GM21717 (cell line): ENCODE measurements around the gene STAG1.
"Not testable (repeated sequence)": the region's sequence is repeated elsewhere in the genome, so short reads cannot be mapped to it uniquely, and the experiment has no call there.

Experiments
- ATAC-seq: cut with Tn5 transposase; IDR thresholded peaks from one replicate; pipeline ENCODE4 v1.9.1; 2021; ENCODE audit warnings: mild to moderate bottlenecking, moderate library complexity; ENCODE audit not compliant: unreplicated experiment

STAG1 gene

GRCh38 chr3:136434429-136434828 lies 317.7 kb downstream of the STAG1 start:
- no peak for ATAC-seq

- no peak for ATAC-seq
Measured at GRCh38 chr3:136432685-136433084, 319.5 kb downstream of the STAG1 start.

GRCh38 chr3:136428167-136428566 lies 324.0 kb downstream of the STAG1 start:
- no peak for ATAC-seq

DNA sequence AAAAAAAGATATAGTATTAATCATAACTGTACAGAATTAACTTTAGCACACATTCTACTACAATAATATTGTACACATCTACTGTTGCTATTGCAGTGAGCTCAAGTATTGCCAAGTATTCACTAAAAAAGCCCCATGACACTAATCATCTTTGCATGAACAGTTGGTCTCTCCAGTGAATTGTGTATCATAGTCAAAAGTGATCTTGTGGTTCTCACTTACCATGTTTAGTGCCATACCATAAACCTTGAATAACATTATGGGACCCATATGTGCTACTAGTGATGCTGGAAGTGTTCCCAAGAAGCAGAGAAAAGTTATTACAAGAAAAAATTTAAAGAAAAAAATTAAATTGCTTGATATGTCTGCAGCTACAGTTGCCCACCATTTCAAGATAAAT lies 324.9 kb downstream of the STAG1 start:
- no peak for ATAC-seq

DNA sequence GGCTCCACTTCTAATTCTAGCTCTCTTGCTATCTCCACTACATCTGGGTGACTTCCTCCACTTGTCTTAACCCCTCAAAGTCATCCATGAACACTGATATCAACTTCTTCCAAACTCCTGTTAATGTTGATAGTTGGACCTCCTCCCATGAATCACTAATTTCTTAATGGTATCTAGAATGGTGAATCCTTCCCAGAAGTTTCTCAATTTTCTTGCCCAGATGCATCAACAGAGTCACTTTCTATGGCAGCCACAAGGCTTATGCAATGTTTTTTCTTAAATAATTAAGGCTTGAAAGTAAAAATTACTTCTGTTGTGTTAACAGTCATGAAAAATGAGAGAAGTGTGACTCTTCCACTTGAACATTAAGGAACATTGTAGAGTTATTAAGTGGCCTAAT lies 337.7 kb downstream of the STAG1 start:
- ATAC-seq, result no peak

GRCh38 chr3:136412307-136412706 lies 339.9 kb downstream of the STAG1 start:
- no peak for ATAC-seq

GRCh38 chr3:136409549-136409948 lies 342.6 kb downstream of the STAG1 start:
- ATAC-seq, result no peak

GRCh38 chr3:136404056-136404455 lies 348.1 kb downstream of the STAG1 start:
- ATAC-seq, result no peak

DNA sequence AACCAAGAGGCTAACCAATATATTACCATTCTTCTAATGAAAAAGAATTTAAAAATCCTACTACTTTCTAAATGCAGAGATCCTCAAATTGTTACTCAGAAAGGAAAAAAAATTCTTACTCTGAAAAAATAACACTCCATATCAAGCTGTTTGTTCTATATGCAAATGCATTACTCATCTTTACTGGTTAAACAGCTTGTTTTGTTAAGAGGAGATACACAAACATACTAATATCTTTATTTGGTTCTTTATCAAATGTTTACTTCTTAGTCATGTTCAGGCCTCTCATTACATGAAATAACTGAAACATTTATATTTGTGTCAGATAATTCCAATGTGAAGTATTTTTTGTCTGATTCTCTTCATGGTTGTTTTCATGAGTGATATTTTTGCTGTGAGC lies 355.3 kb downstream of the STAG1 start:
- no peak for ATAC-seq

- no peak for ATAC-seq
Measured at GRCh38 chr3:136390574-136390973, 361.6 kb downstream of the STAG1 start.

DNA sequence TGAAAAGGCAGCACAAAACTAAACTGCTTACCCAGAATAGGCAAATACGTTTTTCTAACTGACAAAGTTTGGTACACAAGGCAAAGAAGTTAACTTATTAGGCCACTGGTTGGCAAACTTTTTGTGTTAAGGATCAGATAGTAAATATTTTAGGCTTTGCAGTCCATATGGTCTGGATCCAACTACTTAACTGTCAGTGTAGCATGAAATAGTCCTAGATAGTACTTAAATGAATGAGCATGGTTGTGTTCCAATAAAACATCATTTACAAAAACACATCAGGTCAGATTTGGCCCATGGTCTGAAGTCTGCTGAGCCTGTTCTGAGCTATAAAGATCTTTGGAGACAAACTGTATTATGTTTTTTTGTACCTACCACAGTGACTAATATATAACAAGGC lies 365.1 kb downstream of the STAG1 start:
- no peak for ATAC-seq

GRCh38 chr3:136385457-136385856 lies 366.7 kb downstream of the STAG1 start:
- peak; percentile 81 for ATAC-seq

DNA sequence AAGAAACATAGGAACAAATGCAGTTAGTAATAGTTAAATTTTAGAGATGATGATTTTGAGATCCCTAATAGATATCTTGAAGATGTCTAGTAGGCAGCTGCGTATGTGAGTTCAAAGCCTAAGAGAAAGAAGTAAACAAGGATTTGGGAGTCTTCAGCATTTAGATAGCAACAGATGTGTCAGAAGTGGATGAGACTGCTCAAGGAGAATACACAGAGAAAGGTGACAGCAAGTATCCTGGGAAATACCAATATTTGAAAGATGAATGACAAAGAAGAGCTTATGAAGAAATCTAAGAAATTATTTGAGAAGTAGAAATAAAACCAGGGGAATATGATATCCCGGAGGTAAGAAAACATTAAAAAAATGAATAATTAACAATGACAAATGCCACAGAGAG lies 371.1 kb downstream of the STAG1 start:
- ATAC-seq, result no peak

DNA sequence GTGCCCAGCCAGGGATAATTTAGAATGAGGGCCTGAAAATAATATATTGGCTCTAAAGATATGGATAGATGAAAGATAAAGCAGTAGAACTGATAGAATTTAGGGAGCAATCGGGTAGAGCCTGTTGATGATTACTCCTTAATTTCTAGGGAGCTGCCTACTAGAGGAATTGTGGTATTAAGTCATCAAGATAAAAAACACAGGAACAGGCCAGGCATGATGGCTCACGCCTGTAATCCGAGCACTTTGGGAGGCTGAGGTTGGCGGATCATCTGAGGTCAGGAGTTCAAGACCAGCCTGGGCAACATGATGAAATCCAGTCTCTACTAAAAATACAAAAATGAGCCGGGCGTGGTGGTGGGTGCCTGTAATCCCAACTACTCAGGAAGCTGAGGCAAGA lies 371.6 kb downstream of the STAG1 start:
- ATAC-seq, result no peak

DNA sequence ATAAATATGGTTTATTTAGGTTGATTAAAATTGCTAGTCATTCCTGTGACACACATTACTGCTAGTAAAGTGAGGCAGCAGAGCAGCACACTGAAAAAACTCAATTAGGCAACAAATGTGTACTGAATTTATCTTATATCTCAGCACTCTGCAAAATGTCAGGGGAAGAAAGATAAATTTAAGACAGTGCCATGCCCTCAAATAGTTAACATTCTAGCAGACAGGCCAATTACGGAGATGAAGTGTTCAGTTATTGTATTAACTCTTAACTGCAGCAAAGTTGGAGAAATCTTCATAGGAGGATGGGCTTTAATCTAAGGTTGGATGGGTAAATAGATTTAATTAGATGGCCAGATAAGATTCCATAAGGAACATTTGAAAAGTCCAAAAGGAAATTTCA lies 374.2 kb downstream of the STAG1 start:
- no peak for ATAC-seq

DNA sequence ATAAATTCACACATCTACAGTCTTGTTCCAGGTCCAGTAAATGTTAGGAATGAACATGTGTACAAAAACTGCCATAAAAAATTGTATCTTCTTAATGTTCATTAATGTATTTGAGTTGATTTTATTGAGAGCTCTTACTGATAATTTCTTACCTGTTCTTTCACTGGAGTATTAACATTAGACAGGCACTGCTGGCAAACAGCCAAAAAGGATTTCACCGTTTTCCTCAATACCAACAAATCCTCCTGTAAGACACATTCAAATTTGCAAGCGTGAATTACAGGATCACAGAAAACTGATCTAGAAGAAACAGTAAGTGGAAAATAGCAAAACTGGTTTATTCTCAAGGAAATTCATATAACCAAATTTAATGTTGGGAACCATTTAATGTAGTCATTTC lies 374.7 kb downstream of the STAG1 start:
- no peak for ATAC-seq

- not testable (repeated sequence) for ATAC-seq
Measured at GRCh38 chr3:136375800-136376199, 376.4 kb downstream of the STAG1 start.

GRCh38 chr3:136366289-136366688 lies 385.9 kb downstream of the STAG1 start:
- no peak for ATAC-seq

- no peak for ATAC-seq
Measured at GRCh38 chr3:136353461-136353860, 398.7 kb downstream of the STAG1 start.

DNA sequence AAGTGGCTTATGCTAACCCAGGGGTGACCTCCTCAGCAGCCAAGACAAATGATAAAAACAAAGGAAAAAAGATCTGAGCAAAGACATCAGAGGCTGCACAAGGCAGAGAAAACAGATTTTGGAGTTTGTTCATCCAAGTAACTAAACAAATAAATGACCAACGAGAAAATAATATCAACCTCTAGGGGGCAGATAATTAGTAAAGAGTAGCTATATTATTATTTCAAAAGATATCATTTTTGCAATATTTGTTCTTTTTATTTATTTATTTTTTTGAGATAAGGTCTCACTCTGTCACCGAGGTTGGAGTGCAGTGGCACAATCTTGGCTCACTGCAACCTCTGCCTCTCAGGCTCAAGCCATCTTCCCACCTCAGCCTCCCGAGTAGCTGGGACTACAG lies 400.3 kb downstream of the STAG1 start:
- ATAC-seq, result no peak

DNA sequence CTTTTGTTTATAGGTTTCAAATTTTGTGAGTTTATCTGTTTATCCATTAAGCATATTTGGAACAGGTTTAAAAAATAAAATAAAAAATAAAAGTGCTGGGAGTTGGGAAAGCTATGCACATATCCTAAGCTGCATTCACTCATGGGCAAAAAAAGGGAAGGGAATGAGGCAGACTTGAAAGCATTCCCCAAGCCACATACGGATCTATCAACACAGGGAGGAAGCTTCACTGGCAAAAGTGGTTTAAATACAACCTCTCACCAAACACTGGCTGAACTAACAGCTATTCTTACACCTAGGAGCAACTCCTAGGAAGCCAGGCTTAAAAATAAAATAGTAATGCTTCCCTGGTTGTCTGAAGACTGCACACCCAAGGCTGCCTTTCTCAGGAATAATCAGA lies 400.8 kb downstream of the STAG1 start:
- no peak for ATAC-seq

DNA sequence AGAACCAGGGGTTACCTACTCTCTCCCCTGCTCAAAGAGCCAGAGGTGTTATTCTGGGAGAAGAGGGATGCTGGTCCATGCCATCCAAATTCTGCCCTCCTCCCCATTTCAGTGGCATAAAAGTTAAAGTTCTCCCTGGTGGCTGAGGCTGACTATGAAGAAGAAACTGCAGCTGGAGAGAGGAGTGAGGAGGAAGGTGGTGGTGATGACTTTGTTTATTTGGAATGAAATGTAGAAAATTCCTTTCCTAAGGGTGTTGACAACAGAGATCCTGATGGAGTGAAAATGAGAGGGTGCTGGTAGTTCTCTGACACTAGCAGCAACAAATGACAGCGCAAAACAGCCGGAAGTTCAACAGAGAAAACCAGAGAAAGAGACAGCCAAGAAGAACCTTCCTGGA lies 401.6 kb downstream of the STAG1 start:
- ATAC-seq, result no peak

DNA sequence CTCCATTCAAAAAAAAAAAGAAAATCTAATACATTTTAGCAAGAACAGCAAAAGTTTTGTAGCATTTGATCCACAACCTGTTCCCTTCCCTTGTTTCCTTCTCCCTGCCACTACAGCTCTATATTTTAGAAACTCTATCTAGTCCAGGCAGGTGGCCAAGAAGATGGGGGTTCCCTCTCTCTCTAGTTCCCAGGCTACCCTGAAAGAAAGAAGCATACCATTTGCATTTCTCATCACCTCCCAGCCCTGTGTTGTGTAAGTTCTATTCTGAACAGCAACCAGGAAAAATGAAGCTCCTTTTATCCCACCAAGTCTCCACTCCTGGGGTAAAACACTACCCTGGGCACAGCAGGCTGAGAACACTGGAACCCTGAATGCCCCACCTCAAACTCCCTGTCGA lies 402.0 kb downstream of the STAG1 start:
- no peak for ATAC-seq

GRCh38 chr3:136346486-136346885 lies 405.7 kb downstream of the STAG1 start:
- no peak for ATAC-seq
